PFSK-1 (cell line): ENCODE data around the gene YTHDF2.

Source experiments
- FOXP2 ChIP-seq: optimal IDR thresholded peaks from 2 replicates; pipeline ENCODE3; 2011; ENCODE audit warnings: borderline replicate concordance, control low read depth, inconsistent platforms; ENCODE audit not compliant: insufficient read depth; ENCODE audit errors: extremely low read length, extremely low read depth
- POLR2AphosphoS5 ChIP-seq: IDR thresholded peaks from 2 replicates; pipeline ENCODE4 v1.6.1; 2012; ENCODE audit warnings: low read depth, mild to moderate bottlenecking, control low read depth, low read length, moderate library complexity
- SIN3A ChIP-seq: IDR thresholded peaks from 2 replicates; pipeline ENCODE4 v1.6.1; 2012; ENCODE audit warnings: mild to moderate bottlenecking, low read length, moderate library complexity, borderline replicate concordance; ENCODE audit not compliant: insufficient read depth
- TAF1 ChIP-seq: IDR thresholded peaks from 2 replicates; pipeline ENCODE4 v1.6.1; 2012; ENCODE audit warnings: low read length, control low read depth, borderline replicate concordance; ENCODE audit not compliant: insufficient read depth
- TF ChIP-seq, protein P1 (sequence below), 2 experiments: IDR thresholded peaks; 2 replicates each; pipeline versions ENCODE4 v1.6.1 to v1.8.0; 2011 to 2012; ENCODE audit warnings: low read depth in 2 of 2, low read length in 2 of 2, control low read depth in 1 of 2, inconsistent platforms in 1 of 2, mild to moderate bottlenecking in 1 of 2, moderate library complexity in 1 of 2; ENCODE audit not compliant: insufficient read depth in 1 of 2

Gene YTHDF2

DNA sequence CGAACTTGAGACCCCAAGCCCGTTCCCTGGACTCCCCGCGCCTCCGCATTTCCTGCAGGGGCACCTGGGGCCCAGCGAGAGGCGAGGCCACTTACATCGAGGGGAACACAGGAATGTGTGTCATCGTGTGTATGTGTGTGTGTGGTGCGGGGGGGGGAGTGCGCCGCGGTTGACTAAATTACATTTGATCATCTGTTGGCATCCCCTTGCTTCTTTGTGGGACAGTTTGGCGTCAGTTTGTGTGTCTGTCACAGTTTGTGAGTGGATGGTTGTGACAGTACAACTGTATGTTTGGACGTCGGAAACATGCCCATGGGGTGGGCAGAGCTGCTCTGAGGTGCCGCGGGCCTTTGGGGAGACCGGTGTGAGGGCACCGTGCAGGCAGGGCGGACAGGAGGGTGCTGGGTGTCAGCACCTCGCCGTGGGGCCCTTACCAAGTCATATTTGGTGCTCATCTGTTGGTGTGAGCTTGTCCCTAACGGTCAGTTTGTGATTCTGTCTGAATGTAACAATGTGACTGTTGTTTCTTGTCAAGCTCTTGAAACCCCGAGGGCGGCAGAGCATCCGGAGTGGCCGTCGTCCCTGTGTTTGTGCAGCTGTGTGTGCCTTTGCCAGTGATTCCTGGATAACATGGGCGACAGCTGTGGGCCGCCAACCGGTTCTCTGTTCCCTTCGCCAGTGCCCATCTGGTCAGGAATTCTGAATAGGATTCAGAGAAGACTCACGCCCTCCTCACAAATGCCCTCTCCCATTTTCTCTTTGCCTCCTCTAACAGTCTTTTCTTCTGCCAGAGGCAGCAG, 76.1 kb downstream of the YTHDF2 start:
- no peak for TF ChIP-seq SIN3A
- TF ChIP-seq, protein P1, sequence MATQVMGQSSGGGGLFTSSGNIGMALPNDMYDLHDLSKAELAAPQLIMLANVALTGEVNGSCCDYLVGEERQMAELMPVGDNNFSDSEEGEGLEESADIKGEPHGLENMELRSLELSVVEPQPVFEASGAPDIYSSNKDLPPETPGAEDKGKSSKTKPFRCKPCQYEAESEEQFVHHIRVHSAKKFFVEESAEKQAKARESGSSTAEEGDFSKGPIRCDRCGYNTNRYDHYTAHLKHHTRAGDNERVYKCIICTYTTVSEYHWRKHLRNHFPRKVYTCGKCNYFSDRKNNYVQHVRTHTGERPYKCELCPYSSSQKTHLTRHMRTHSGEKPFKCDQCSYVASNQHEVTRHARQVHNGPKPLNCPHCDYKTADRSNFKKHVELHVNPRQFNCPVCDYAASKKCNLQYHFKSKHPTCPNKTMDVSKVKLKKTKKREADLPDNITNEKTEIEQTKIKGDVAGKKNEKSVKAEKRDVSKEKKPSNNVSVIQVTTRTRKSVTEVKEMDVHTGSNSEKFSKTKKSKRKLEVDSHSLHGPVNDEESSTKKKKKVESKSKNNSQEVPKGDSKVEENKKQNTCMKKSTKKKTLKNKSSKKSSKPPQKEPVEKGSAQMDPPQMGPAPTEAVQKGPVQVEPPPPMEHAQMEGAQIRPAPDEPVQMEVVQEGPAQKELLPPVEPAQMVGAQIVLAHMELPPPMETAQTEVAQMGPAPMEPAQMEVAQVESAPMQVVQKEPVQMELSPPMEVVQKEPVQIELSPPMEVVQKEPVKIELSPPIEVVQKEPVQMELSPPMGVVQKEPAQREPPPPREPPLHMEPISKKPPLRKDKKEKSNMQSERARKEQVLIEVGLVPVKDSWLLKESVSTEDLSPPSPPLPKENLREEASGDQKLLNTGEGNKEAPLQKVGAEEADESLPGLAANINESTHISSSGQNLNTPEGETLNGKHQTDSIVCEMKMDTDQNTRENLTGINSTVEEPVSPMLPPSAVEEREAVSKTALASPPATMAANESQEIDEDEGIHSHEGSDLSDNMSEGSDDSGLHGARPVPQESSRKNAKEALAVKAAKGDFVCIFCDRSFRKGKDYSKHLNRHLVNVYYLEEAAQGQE (IDR thresholded peaks at IDR 0.05; ENCODE audit: insufficient read depth in 1 of 2, low read depth in 2 of 2, low read length in 2 of 2): no peak
- TF ChIP-seq TAF1: no peak
- TF ChIP-seq FOXP2: no peak
- no peak for TF ChIP-seq POLR2AphosphoS5

DNA sequence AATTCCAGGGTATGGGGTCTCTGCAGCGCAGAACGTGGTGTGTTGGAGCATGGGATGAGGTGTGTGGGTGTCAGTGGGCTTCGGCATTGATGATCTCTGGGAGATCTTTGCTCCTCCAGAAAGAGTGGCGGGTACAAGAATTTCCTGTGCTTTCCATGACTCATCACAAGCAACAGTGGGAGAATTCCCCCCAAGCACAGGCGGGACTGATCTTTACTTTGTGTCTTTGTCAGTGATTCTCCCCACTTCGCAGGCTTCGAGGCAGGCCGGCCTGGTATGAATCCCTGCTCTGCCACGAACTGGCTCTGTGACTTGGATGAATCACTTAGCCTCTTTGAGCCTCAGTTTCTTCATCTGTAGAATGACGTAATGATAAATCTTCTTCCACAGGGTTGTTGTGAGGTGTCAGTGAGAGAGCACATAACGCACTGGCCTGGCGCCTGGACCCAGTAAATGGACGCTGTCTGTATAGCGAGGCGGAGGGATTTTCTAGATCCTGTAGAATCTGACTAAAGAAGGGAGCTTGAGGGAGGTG, 77.3 kb downstream of the YTHDF2 start:
- no peak for TF ChIP-seq POLR2AphosphoS5
- TF ChIP-seq, protein P1 (IDR thresholded peaks at IDR 0.05; ENCODE audit: insufficient read depth in 1 of 2, low read depth in 2 of 2, low read length in 2 of 2): no peak
- no peak for TF ChIP-seq SIN3A
- no peak for TF ChIP-seq TAF1
- TF ChIP-seq FOXP2: no peak

DNA sequence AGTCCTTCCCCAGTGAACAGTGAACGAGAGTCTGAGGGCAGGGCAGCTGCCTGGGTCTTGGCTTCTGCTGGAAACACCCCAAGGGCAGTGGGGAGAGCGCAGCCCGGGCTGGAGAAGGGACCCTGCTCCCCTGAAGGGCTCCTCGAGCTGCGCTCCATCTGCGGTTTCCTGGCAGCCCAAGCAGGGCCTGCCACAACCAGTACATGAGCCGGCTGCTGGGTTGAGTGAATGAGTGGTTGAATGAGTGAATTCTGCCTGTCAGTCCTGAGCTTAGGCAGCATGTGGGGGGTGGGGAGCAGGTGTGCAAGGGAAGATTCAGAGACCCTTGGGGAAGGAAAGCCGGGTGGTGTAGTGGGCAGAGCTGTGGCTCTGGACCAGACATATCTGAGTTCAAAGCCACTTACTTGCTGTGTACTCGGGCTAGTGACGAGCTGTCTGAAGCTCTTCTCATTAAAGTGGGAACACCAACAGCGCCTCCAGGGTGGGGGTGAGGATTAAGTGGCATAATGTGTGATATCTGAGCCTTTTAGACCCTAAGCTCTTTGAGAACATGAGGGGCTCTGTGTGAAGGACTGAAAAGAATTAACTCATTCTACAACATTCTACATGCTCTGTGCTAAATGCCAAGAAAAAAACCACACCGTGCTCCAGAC, 78.9 kb downstream of the YTHDF2 start:
- TF ChIP-seq FOXP2: no peak
- TF ChIP-seq SIN3A: no peak
- TF ChIP-seq, protein P1 (IDR thresholded peaks at IDR 0.05; ENCODE audit: insufficient read depth in 1 of 2, low read depth in 2 of 2, low read length in 2 of 2): no peak
- no peak for TF ChIP-seq TAF1
- no peak for TF ChIP-seq POLR2AphosphoS5

DNA sequence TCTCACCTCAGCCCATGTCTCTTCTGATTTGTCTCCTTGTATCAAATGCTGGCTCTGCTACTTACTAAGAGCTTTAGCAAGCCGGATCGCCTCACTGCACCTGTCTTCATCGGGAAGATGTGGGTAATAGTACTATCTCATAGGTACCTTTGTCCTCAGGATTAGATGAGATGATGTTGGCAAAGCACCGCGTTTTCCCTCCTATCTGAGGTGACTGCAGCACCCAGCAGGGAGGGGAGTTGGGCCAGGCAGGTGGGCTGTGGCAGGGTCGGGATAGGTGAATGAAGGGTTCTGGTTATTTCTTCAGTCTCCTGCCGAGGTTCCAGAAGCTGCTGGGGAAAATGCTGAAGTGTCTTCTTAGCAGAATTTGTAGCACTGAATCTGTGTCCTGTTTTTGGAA, 80.4 kb downstream of the YTHDF2 start:
- no peak for TF ChIP-seq FOXP2
- TF ChIP-seq, protein P1 (IDR thresholded peaks at IDR 0.05; ENCODE audit: insufficient read depth in 1 of 2, low read depth in 2 of 2, low read length in 2 of 2): no peak
- no peak for TF ChIP-seq SIN3A
- TF ChIP-seq TAF1: no peak
- TF ChIP-seq POLR2AphosphoS5: no peak
